Neural cell (in vitro differentiated cells): ENCODE measurements around the gene CPVL. TPM values are rescaled to one million over a fixed set of nuclear protein-coding genes. Genes with fewer than 3 reads are reported as not detected.

Experiments
- H2AFZ ChIP-seq: fragments of 200-600, 300-800 bp; sonication (generic), shearing (Covaris generic); 2 replicates; pipeline ENCODE4 v1.6.0; 2014; ENCODE audit warnings: low read depth, mild to moderate bottlenecking, antibody characterized with exemption, low read length, moderate library complexity
- H3F3A ChIP-seq: fragments of 200-600 bp; shearing (Covaris generic); 2 replicates; pipeline ENCODE4 v1.6.1; 2016; ENCODE audit warnings: mild to moderate bottlenecking, moderate library complexity, mixed read lengths, antibody characterized with exemption, low read length; ENCODE audit not compliant: insufficient read depth, poor library complexity, severe bottlenecking
- H3K27ac ChIP-seq: fragments of 200-600, 300-800 bp; sonication (generic), shearing (Covaris generic); 2 replicates; pipeline ENCODE4 v1.5.1; 2014; ENCODE audit warnings: mild to moderate bottlenecking, low read length, moderate library complexity
- H3K27me3 ChIP-seq: fragments of 300-800, 200-600 bp; sonication (generic), shearing (Covaris generic); 2 replicates; pipeline ENCODE4 v1.6.0; 2014; ENCODE audit warnings: mild to moderate bottlenecking, low read depth, low read length, moderate library complexity; ENCODE audit not compliant: insufficient read depth
- H3K36me3 ChIP-seq: fragments of 300-800, 200-600 bp; sonication (generic), shearing (Covaris generic); 2 replicates; pipeline ENCODE4 v1.5.1; 2014; ENCODE audit warnings: mild to moderate bottlenecking, antibody characterized with exemption, low read length, moderate library complexity; ENCODE audit not compliant: insufficient read depth
- H3K4me2 ChIP-seq: fragments of 300-800, 200-600 bp; sonication (generic), shearing (Covaris generic); 2 replicates; pipeline ENCODE4 v1.6.0; 2014; ENCODE audit warnings: mild to moderate bottlenecking, low read length
- H3K4me3 ChIP-seq: fragments of 300-800, 200-600 bp; sonication (generic), shearing (Covaris generic); 2 replicates; pipeline ENCODE4 v1.5.1; 2014; ENCODE audit warnings: mild to moderate bottlenecking, low read length, moderate library complexity
- H3K79me2 ChIP-seq: fragments of 200-600 bp; shearing (Covaris generic); replicated peaks from 2 replicates; pipeline ENCODE4 v1.6.0; 2014; ENCODE audit warnings: mild to moderate bottlenecking, low read length, moderate library complexity; ENCODE audit not compliant: insufficient read depth
- H3K9ac ChIP-seq: fragments of 300-800, 200-600 bp; sonication (generic), shearing (Covaris generic); 2 replicates; pipeline ENCODE4 v1.6.1; 2016; ENCODE audit warnings: mild to moderate bottlenecking, low read length, mixed read lengths
- H3K9me2 ChIP-seq: fragments of 200-600 bp; shearing (Covaris generic); 2 replicates; pipeline ENCODE4 v1.6.1; 2016; ENCODE audit warnings: mild to moderate bottlenecking, low read length, mixed read lengths; ENCODE audit not compliant: insufficient read depth
- H3K9me3 ChIP-seq: fragments of 200-600, 300-800 bp; sonication (generic), shearing (Covaris generic); 2 replicates; pipeline ENCODE4 v1.6.1; 2016; ENCODE audit warnings: mild to moderate bottlenecking, mixed run types, low read length, moderate library complexity, mixed read lengths
- H4K20me1 ChIP-seq: fragments of 200-600 bp; shearing (Covaris generic); 2 replicates; pipeline ENCODE4 v1.6.1; 2016; ENCODE audit warnings: mild to moderate bottlenecking, mixed run types; ENCODE audit not compliant: insufficient read depth
- CTCF ChIP-seq: fragments of 450-650 bp; IDR thresholded peaks from 2 replicates; pipeline ENCODE4 v1.5.1; 2014; ENCODE audit warnings: antibody characterized with exemption, mild to moderate bottlenecking, moderate library complexity; ENCODE audit not compliant: poor library complexity, severe bottlenecking
- EP300 ChIP-seq: fragments of 450-650 bp; conservative IDR thresholded peaks from 2 replicates; pipeline ENCODE4 v1.6.1; 2014; ENCODE audit warnings: antibody characterized with exemption, mild to moderate bottlenecking, moderate library complexity; ENCODE audit not compliant: poor library complexity, severe bottlenecking
- EZH2 ChIP-seq: fragments of 200-600, 300-800 bp; shearing (Covaris generic), sonication (generic); IDR thresholded peaks from 2 replicates; pipeline ENCODE4 v1.6.1; 2014; ENCODE audit warnings: antibody characterized with exemption, low read length, borderline replicate concordance, mild to moderate bottlenecking; ENCODE audit not compliant: insufficient read depth, poor library complexity, severe bottlenecking
- MXI1 ChIP-seq: fragments of 450-650 bp; conservative IDR thresholded peaks from 2 replicates; pipeline ENCODE4 v1.6.1; 2014; ENCODE audit warnings: antibody characterized with exemption, mild to moderate bottlenecking; ENCODE audit not compliant: poor library complexity, severe bottlenecking
- POLR2AphosphoS5 ChIP-seq: IDR thresholded peaks from 2 replicates; pipeline ENCODE4 v1.6.1; 2012
- RAD21 ChIP-seq: fragments of 450-650 bp; conservative IDR thresholded peaks from 2 replicates; pipeline ENCODE4 v1.6.1; 2014; ENCODE audit warnings: antibody characterized with exemption, mild to moderate bottlenecking, moderate library complexity
- SMC3 ChIP-seq: fragments of 450-650 bp; conservative IDR thresholded peaks from 2 replicates; pipeline ENCODE4 v1.6.1; 2014; ENCODE audit warnings: antibody characterized with exemption, mild to moderate bottlenecking, moderate library complexity; ENCODE audit not compliant: poor library complexity
- TAF1 ChIP-seq: IDR thresholded peaks from 2 replicates; pipeline ENCODE4 v1.6.1; 2012; ENCODE audit warnings: low read depth
- polyA plus RNA-seq: library from polyadenylated mRNA; depleted of rRNA; stranded (reverse); fragments of >200 nt; gene quantifications from 2 replicates; pipeline ENCODE4 v1.2.3, GENCODE V29; 2014
- TF ChIP-seq, protein P1 (sequence below): IDR thresholded peaks from 2 replicates; pipeline ENCODE4 v1.6.1; 2012; ENCODE audit warnings: borderline replicate concordance

Gene CPVL
- polyA plus RNA-seq, 1 donor from 2014 or later, result 13.0 TPM

DNA sequence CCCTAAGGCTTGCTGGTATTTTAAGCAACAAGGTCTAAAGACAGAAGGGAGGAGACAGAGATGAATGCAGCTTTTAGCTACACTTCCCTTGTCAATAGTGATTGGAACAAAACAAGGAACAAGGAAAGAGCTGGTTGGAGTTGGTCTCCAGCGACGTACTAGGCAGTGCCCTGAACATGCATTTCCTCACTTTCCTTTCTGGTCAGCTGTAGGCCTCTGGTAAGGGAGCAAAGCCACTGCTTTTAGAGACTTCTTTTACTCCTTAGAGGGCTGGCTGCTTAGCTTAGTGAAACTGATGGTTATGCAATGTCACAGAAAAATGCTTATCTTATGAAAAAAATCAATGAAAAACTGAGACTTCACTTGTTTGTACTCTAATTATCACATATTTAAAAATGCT is 112.8 kb downstream of the CPVL start:
- Histone ChIP-seq H3K79me2 (no peaks in the 10 kb centered on the region), H3K4me2 (no peak overlapping the region), H3K9me3 (no peaks in the 10 kb centered on the region), H3F3A (no peaks in the 10 kb centered on the region), H4K20me1 (no peaks in the 10 kb centered on the region), H3K27ac (no peak overlapping the region), H3K27me3 (no peaks in the 10 kb centered on the region), H3K9ac (no peak overlapping the region), H2AFZ (no peak overlapping the region), H3K36me3 (no peaks in the 10 kb centered on the region), H3K9me2 (no peaks in the 10 kb centered on the region), H3K4me3 (no peak overlapping the region)
- TF ChIP-seq POLR2AphosphoS5, result no peak
- no peak for TF ChIP-seq MXI1
- no peak for TF ChIP-seq SMC3
- TF ChIP-seq EP300, result no peak
- no peak for TF ChIP-seq TAF1
- no peak for TF ChIP-seq RAD21
- TF ChIP-seq, protein P1, sequence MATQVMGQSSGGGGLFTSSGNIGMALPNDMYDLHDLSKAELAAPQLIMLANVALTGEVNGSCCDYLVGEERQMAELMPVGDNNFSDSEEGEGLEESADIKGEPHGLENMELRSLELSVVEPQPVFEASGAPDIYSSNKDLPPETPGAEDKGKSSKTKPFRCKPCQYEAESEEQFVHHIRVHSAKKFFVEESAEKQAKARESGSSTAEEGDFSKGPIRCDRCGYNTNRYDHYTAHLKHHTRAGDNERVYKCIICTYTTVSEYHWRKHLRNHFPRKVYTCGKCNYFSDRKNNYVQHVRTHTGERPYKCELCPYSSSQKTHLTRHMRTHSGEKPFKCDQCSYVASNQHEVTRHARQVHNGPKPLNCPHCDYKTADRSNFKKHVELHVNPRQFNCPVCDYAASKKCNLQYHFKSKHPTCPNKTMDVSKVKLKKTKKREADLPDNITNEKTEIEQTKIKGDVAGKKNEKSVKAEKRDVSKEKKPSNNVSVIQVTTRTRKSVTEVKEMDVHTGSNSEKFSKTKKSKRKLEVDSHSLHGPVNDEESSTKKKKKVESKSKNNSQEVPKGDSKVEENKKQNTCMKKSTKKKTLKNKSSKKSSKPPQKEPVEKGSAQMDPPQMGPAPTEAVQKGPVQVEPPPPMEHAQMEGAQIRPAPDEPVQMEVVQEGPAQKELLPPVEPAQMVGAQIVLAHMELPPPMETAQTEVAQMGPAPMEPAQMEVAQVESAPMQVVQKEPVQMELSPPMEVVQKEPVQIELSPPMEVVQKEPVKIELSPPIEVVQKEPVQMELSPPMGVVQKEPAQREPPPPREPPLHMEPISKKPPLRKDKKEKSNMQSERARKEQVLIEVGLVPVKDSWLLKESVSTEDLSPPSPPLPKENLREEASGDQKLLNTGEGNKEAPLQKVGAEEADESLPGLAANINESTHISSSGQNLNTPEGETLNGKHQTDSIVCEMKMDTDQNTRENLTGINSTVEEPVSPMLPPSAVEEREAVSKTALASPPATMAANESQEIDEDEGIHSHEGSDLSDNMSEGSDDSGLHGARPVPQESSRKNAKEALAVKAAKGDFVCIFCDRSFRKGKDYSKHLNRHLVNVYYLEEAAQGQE, result no peak
- no peak for TF ChIP-seq EZH2

GRCh38 chr7:29032146-29032545 is 114.2 kb downstream of the CPVL start:
- H3K9me3 ChIP-seq, result no peaks in the 10 kb centered on the region
- no peak for TF ChIP-seq RAD21
- TF ChIP-seq CTCF, result no peak
- TF ChIP-seq EP300, result no peak
- no peak for TF ChIP-seq MXI1
- TF ChIP-seq POLR2AphosphoS5, result no peak
- no peak for TF ChIP-seq EZH2
- TF ChIP-seq TAF1, result no peak
- TF ChIP-seq SMC3, result no peak
- TF ChIP-seq, protein P1, result no peak
- no peak overlapping the region for H3K27ac ChIP-seq
- H3K9me2 ChIP-seq, result no peaks in the 10 kb centered on the region
- no peak overlapping the region for H3K9ac ChIP-seq
- no peaks in the 10 kb centered on the region for H3K79me2 ChIP-seq
- no peak overlapping the region for H3K4me2 ChIP-seq
- H3F3A ChIP-seq, result no peaks in the 10 kb centered on the region
- no peaks in the 10 kb centered on the region for H3K27me3 ChIP-seq
- H3K4me3 ChIP-seq, result no peak overlapping the region
- H2AFZ ChIP-seq, result no peak overlapping the region
- H4K20me1 ChIP-seq, result no peaks in the 10 kb centered on the region
- H3K36me3 ChIP-seq, result no peaks in the 10 kb centered on the region
